ENCODE measurements around the gene IPO11.
"Not testable (repeated sequence)": the region's sequence is repeated elsewhere in the genome, so short reads cannot be mapped to it uniquely, and the experiment has no call there.

The IPO11 gene

DNA sequence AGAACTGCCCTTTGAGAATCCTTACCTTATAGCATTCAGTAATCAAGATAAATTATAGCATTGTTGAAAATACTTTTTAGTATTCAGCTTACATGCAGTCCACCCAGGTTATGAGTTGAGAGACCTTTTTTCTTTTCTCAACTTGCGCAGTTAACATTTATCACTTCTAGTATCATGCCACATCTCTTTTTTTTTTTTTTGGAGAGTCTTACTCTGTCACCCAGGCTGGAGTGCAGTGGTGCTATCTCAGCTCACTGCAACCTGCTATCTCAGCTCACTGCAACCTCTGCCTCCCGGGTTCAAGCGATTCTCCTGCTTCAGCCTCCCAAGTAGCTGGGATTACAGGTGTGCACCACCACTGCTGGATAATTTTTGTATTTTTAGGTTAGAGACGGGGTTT is 195.1 kb downstream of the IPO11 start:
- no peak for DNase-seq

DNA sequence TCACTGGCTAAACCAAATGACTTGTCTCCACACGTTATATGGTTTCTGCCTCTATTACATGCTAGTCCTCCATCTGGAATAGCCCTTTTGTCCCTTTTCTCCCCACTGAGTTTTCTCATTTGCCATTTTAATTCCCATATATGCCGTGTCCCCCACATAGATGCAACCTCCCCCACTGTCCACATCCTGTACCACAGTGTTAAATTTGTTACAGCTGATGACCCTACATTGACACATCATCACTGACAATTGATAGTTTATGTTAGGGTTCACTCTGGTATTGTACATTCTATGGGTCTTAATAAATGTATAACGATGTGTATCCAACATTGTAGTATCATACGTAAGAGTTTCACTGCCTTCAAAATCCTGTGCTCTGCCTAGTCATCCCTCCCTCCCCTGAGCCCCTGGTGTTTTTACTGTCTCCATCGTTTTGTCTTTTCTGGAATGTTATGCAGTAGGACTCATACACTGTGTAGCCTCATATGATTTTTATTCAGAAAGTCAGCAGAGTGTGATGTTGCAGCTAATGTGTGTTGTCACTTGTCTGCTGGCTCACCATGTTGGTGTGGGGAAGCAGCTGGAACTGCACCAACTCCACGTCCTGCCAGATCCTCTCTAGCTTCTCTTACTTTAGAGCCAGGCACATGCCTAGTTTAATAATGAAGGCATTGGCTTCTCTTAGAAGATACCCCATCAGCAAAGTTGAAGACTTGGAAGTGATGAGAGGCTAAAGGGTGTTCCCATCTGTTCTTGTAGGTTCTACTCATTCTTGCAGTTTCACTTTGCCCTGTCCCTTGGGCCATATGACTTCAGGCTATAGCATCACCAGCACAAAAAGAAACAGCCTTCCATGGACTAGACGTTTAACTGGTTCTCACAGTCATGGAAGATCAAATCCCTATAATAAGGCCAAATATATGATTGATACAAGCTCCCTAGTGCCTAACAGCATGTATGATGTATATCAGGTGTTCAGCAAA is 196.3 kb downstream of the IPO11 start:
- DNase-seq, result no peak

GRCh38 chr5:62614355-62614754 is 201.8 kb downstream of the IPO11 start:
- no peak for DNase-seq

GRCh38 chr5:62616615-62617277 is 204.2 kb downstream of the IPO11 start:
- DNase-seq, result no peak

DNA sequence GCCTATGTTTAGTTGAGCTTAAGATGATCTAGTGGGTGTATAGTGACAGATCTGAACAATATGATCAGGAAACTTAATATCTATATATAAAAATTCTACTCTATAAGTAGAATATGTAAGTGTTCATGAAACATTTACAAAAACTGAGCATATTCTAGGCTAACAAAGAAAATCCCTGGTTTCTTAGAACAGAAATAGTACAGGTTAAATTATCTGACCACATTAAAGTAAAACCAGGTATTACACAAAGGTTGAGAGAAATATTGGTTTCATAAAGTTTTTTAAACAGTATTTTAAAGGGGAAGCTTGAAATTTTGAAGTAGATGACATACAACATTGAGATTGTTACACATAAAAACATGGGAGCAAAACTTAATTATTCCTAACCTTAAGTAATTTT is 205.4 kb downstream of the IPO11 start:
- no peak for DNase-seq

- DNase-seq, result no peak
Observed at GRCh38 chr5:62620761-62621160, 208.2 kb downstream of the IPO11 start.

DNA sequence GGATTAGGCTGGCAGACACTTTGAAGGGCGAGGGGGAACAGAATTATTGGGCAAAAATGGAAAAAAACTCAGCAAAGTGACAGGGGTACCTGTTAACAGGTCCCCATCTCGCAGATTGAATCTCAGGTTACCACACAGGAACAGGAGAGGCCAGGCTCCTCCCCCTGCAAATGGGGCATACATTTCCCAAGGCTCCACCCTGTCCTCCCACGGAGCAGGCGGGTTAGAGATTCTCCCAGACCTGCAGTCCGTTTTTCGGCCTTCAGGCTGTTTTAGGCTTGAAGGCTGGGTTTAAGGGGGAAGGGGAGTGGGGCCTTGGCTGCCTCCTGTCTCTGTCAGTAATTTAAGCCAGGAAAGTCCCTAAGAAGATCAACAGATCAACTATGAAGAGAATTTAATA is 208.7 kb downstream of the IPO11 start:
- no peak for DNase-seq

GRCh38 chr5:62623271-62623670 is 210.7 kb downstream of the IPO11 start:
- DNase-seq, result no peak

GRCh38 chr5:62624436-62624835 is 211.9 kb downstream of the IPO11 start:
- DNase-seq, result not testable (repeated sequence)

DNA sequence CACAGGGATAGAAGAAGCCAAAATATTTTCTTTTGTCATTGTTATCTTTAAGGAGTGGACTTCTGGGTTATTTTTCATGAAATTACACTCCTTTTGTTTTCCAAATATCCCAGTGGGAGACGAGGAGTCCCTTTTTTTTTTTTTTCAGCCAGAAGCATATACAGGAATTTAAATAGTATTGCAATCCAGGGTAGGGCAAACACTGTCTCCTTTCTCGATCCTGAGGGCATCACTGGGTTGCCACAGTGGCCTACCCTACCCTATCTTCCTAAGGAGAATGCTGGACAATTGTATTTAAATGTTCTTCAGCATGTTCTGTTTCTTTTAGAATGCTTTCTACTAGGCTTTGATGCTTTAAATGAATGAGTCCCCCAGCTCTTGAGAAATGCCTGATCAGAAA is 214.0 kb downstream of the IPO11 start:
- no peak for DNase-seq

DNA sequence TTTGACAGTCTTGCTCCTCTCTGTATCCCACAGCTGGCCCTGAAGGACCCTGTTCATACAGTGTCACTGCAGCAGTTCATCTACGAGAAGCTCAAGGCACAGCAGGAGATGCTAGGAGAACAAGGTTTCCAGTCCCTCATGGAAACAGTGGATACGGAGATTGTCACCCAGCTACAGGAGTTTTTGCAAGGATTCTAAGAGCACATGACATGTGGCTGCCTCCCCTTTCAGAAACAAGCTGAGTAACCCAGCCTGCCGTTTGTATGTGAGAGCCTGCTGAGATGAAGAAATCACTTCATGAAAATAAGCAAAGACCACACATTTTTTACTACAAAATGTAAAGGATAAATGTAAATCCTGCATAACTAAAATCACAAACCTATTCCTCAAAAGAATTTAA is 214.6 kb downstream of the IPO11 start:
- no peak for DNase-seq

GRCh38 chr5:62627901-62628300 is 215.3 kb downstream of the IPO11 start:
- DNase-seq, result no peak

GRCh38 chr5:62631909-62632580 is 219.5 kb downstream of the IPO11 start:
- DNase-seq, result no peak

- no peak for DNase-seq
Observed at GRCh38 chr5:62633243-62633642, 220.7 kb downstream of the IPO11 start.

DNA sequence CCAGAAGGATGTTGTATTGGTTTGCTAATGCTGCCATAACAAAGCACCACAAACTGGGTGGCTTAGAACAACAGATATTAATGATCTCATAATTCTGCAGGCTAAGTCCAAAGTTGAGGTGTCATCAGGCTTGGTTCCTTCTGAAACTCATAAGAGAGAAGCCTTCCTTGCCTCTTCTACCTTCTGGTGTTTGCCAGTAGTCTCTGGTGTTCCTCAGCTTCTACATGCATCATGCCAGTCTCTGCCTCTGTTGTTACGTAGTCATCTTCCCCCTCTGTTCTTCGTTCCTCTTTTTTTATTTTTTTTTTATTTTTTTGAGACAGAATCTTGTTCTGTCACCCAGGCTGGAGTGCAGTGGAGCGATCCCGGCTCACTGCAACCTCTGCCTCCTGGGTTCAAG is 227.9 kb downstream of the IPO11 start:
- DNase-seq, result no peak

- DNase-seq, result no peak
Observed at GRCh38 chr5:62642468-62642867, 229.9 kb downstream of the IPO11 start.

GRCh38 chr5:62643556-62644451 is 231.2 kb downstream of the IPO11 start:
- no peak for DNase-seq

DNA sequence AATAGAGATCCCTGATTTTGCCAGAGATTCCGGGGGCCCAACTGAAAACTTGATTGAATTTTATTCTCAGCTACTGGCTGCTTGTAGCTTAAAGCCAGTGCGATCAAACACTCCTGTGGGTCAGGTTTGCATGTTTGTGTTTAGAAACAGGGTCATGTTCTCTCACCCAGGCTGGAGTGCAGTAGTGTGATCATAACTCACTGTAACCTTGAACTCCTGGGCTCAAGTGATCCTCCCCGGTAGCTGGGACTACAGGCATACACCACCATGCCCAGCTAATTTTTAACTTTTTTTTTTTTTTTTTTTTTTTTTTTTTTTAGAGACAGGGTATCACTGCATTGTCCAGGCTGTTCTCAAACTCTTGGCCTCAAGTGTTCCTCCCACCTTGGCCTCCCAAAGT is 232.7 kb downstream of the IPO11 start:
- no peak for DNase-seq

GRCh38 chr5:62647241-62647640 is 234.7 kb downstream of the IPO11 start:
- DNase-seq, result no peak

GRCh38 chr5:62649025-62649424 is 236.5 kb downstream of the IPO11 start:
- no peak for DNase-seq

GRCh38 chr5:62649476-62650113 is 237.0 kb downstream of the IPO11 start:
- DNase-seq, result no peak

DNA sequence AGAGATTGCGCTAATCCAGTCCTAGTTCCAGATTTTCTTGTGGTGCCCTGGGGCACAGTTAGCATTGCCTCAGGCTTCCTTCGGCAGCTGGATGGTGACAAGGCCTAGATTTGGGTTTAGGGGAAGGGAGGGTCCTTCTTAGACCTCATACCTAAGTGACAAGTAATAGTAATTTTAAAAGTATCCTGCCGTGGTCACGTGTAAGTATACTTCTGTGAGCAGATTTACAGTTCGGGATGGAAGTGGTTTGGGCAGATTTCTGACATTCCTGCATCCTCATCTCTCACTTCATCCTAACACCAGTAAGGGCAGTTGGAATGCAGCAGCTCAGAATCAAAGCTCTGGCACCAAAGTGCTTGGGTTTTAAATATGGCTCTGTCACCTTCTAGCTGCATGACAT is 237.6 kb downstream of the IPO11 start:
- DNase-seq, result no peak
